GM23338 (cell line): ENCODE data around the gene PEPD. TPM values are rescaled to one million over a fixed set of nuclear protein-coding genes. Genes with fewer than 3 reads are reported as not detected.

Source experiments
- ATAC-seq: fragments of 200-7000 bp; cut with Tn5 transposase; 3 replicates; pipeline ENCODE4 v1.9.1; 2020
- DNase-seq: peaks from one replicate; pipeline ENCODE4 v3.0.0-alpha.2; 2015; ENCODE audit warnings: low spot score
- H2AFZ ChIP-seq: fragments of 200-600 bp; sonication (generic); 2 replicates; pipeline ENCODE4 v1.8.0; 2016; ENCODE audit warnings: antibody characterized with exemption, mild to moderate bottlenecking, moderate library complexity
- H3F3A ChIP-seq: fragments of 200-600 bp; sonication (generic); replicated peaks from 2 replicates; pipeline ENCODE4 v1.8.0; 2017; ENCODE audit warnings: antibody characterized with exemption, mixed run types, low read depth
- H3K27ac ChIP-seq: fragments of 200-600 bp; sonication (generic); 2 replicates; pipeline ENCODE4 v1.6.1; 2016; ENCODE audit warnings: low read depth
- H3K27me3 ChIP-seq: fragments of 200-600 bp; sonication (generic); 2 replicates; pipeline ENCODE4 v1.8.0; 2016; ENCODE audit warnings: mild to moderate bottlenecking, mixed run types, moderate library complexity; ENCODE audit not compliant: insufficient read depth
- H3K36me3 ChIP-seq: fragments of 200-600 bp; sonication (generic); 2 replicates; pipeline ENCODE4 v1.8.0; 2016; ENCODE audit warnings: mild to moderate bottlenecking; ENCODE audit not compliant: insufficient read depth
- H3K4me1 ChIP-seq: fragments of 200-600 bp; sonication (generic); 2 replicates; pipeline ENCODE4 v1.8.0; 2016; ENCODE audit warnings: mild to moderate bottlenecking, moderate library complexity; ENCODE audit not compliant: insufficient read depth
- H3K4me2 ChIP-seq: fragments of 200-600 bp; sonication (generic); 2 replicates; pipeline ENCODE4 v1.7.1; 2017; ENCODE audit warnings: mixed run types
- H3K4me3 ChIP-seq: fragments of 200-600 bp; sonication (generic); 2 replicates; pipeline ENCODE4 v1.6.1; 2016; ENCODE audit warnings: mixed run types
- H3K79me2 ChIP-seq: fragments of 200-600 bp; sonication (generic); replicated peaks from 2 replicates; pipeline ENCODE4 v1.8.0; 2017; ENCODE audit warnings: mild to moderate bottlenecking; ENCODE audit not compliant: insufficient read depth
- H3K9me2 ChIP-seq: fragments of 200-600 bp; sonication (generic); 2 replicates; pipeline ENCODE4 v1.8.0; 2017; ENCODE audit not compliant: insufficient read depth
- H4K20me1 ChIP-seq: fragments of 200-600 bp; sonication (generic); replicated peaks from 2 replicates; pipeline ENCODE4 v1.8.0; 2017; ENCODE audit warnings: mild to moderate bottlenecking; ENCODE audit not compliant: insufficient read depth
- H3K27ac Mint-ChIP-seq: 2 replicates; pipeline ENCODE4 v1.8.0; 2020; ENCODE audit warnings: inconsistent platforms, mild to moderate bottlenecking, moderate library complexity, mixed read lengths
- H3K27me3 Mint-ChIP-seq: 3 replicates; pipeline ENCODE4 v1.8.0; 2022; ENCODE audit warnings: low read depth, mild to moderate bottlenecking, moderate library complexity, mixed read lengths, inconsistent platforms; ENCODE audit not compliant: insufficient read depth, poor library complexity
- H3K36me3 Mint-ChIP-seq: 3 replicates; pipeline ENCODE4 v1.8.0; 2021; ENCODE audit warnings: low read depth, mild to moderate bottlenecking, inconsistent platforms, moderate library complexity, mixed read lengths
- H3K4me1 Mint-ChIP-seq: 3 replicates; pipeline ENCODE4 v1.8.0; 2020; ENCODE audit warnings: mild to moderate bottlenecking, inconsistent platforms, mixed read lengths
- H3K4me3 Mint-ChIP-seq: 3 replicates; pipeline ENCODE4 v1.8.0; 2021; ENCODE audit warnings: moderate library complexity, mild to moderate bottlenecking, inconsistent platforms, mixed read lengths
- H3K9me3 Mint-ChIP-seq: 3 replicates; pipeline ENCODE4 v1.8.0; 2020; ENCODE audit warnings: moderate library complexity, mild to moderate bottlenecking, inconsistent platforms, mixed read lengths
- CREB1 ChIP-seq: fragments of 250-450 bp; sonication (Bioruptor Pico); IDR thresholded peaks from 2 replicates; pipeline ENCODE4 v1.5.0; 2020; ENCODE audit warnings: low read depth, mild to moderate bottlenecking, moderate library complexity
- CTCF ChIP-seq, 2 experiments: fragments of 200-600 bp in 1 of 2; sonication (generic) in 1 of 2; conservative IDR thresholded peaks; 2 replicates each; pipeline versions ENCODE4 v1.5.1 to v1.6.1; 2016 to 2017; ENCODE audit warnings: antibody characterized with exemption in 2 of 2, low read depth in 2 of 2, mild to moderate bottlenecking in 2 of 2, moderate library complexity in 1 of 2
- ETS1 ChIP-seq: IDR thresholded peaks from 2 replicates; pipeline ENCODE4 v1.6.1; 2016; ENCODE audit warnings: antibody characterized with exemption
- EZH2 ChIP-seq: fragments of 200-600 bp; sonication (generic); IDR thresholded peaks from one replicate; pipeline ENCODE4 v1.8.0; 2017; ENCODE audit warnings: antibody characterized with exemption, mild to moderate bottlenecking, low read depth; ENCODE audit not compliant: unreplicated experiment
- EZH2phosphoT487 ChIP-seq: fragments of 200-600 bp; sonication (generic); IDR thresholded peaks from one replicate; pipeline ENCODE4 v1.8.1; 2018; ENCODE audit warnings: antibody characterized with exemption; ENCODE audit not compliant: unreplicated experiment
- JUNB ChIP-seq: IDR thresholded peaks from one replicate; pipeline ENCODE4 v1.6.1; 2016; ENCODE audit warnings: antibody characterized with exemption; ENCODE audit not compliant: unreplicated experiment
- NANOG ChIP-seq: IDR thresholded peaks from 2 replicates; pipeline ENCODE4 v1.6.1; 2016; ENCODE audit warnings: antibody characterized with exemption, borderline replicate concordance
- POLR2AphosphoS5 ChIP-seq: IDR thresholded peaks from 2 replicates; pipeline ENCODE4 v1.6.1; 2016; ENCODE audit warnings: antibody characterized with exemption, low read depth
- REST ChIP-seq: IDR thresholded peaks from one replicate; pipeline ENCODE4 v1.6.1; 2018; ENCODE audit warnings: antibody characterized with exemption; ENCODE audit not compliant: unreplicated experiment
- STAT1 ChIP-seq: IDR thresholded peaks from one replicate; pipeline ENCODE4 v1.6.1; 2016; ENCODE audit warnings: antibody characterized with exemption; ENCODE audit not compliant: unreplicated experiment
- ZNF114 ChIP-seq: fragments of 250-450 bp; sonication (Bioruptor Pico); IDR thresholded peaks from 2 replicates; pipeline ENCODE4 v1.5.0; 2020; ENCODE audit warnings: mild to moderate bottlenecking, moderate library complexity
- ZNF331 ChIP-seq: fragments of 250-450 bp; sonication (Bioruptor Pico); IDR thresholded peaks from 2 replicates; pipeline ENCODE4 v1.5.0; 2020; ENCODE audit warnings: low read depth, mild to moderate bottlenecking, moderate library complexity
- ZNF462 ChIP-seq: fragments of 250-450 bp; sonication (Bioruptor Pico); IDR thresholded peaks from 2 replicates; pipeline ENCODE4 v1.5.0; 2020; ENCODE audit warnings: mild to moderate bottlenecking, moderate library complexity
- polyA plus RNA-seq: library from polyadenylated mRNA; unstranded; fragments of >200 nt; fragmentation: Nextera tagmentation; extraction: Ambion mirVana; gene quantifications from 2 replicates; pipeline ENCODE4 v1.2.1, GENCODE V29; 2016
- total RNA-seq: library from RNA; depleted of rRNA; stranded (reverse); fragments of >200 nt; shearing (Covaris generic); gene quantifications from 2 replicates; pipeline ENCODE4 v1.2.3, GENCODE V29; 2014

Gene PEPD
- total and polyA plus RNA-seq, 2 experiments from 2014 or later = 81.7 to 89.2 TPM

GRCh38 chr19:33408538-33409434 is 112.8 kb downstream of the PEPD start:
- no peak overlapping the region for H3K27ac ChIP-seq
- H4K20me1 ChIP-seq = no peaks in the 10 kb centered on the region
- Mint-ChIP-seq H3K4me1 (peaks cover 7% of the 10 kb centered on the region), H3K27me3 (peaks cover 11% of the 10 kb centered on the region), H3K9me3 (no peaks in the 10 kb centered on the region), H3K36me3 (no peaks in the 10 kb centered on the region), H3K27ac (no peak overlapping the region), H3K4me3 (no peak overlapping the region)
- H2AFZ ChIP-seq = no peak overlapping the region
- H3K36me3 ChIP-seq = no peaks in the 10 kb centered on the region
- no peaks in the 10 kb centered on the region for H3K27me3 ChIP-seq
- H3F3A ChIP-seq = no peaks in the 10 kb centered on the region
- no peaks in the 10 kb centered on the region for H3K79me2 ChIP-seq
- no peak for DNase-seq
- H3K9me2 ChIP-seq = no peaks in the 10 kb centered on the region
- H3K4me3 ChIP-seq = no peak overlapping the region
- H3K4me1 ChIP-seq = no peaks in the 10 kb centered on the region; the same call in 1 of the 2 replicates
- TF ChIP-seq ETS1 (no peak), ZNF331 (no peak), CREB1 (CRISPR knock-in tag) (no peak), JUNB (no peak), EZH2 (no peak), ZNF114 (no peak), CTCF (conservative IDR thresholded peaks at IDR 0.05; ENCODE audit: low read depth in 2 of 2) (no peak), STAT1 (no peak), POLR2AphosphoS5 (no peak), REST (no peak), ZNF462 (CRISPR knock-in tag) (no peak), EZH2phosphoT487 (no peak), NANOG (no peak)
- no peak overlapping the region for H3K4me2 ChIP-seq
- no peak for ATAC-seq
